Stimulated activated CD4-positive, alpha-beta T cell treated with anti-CD3 and anti-CD28 coated beads, Interleukin-15, amount 100 ng/mL, for 1 hour (primary cell): ENCODE results near the gene TAAR1.
"Not testable (repeated sequence)": the region's sequence is repeated elsewhere in the genome, so short reads cannot be mapped to it uniquely, and the experiment has no call there.

Experiments used
- DNase-seq, 2 donors: peaks; one replicate each; pipeline ENCODE4 v3.0.0-alpha.2; 2020; ENCODE audit warnings: low read depth in 1 of 2, low spot score in 1 of 2

The TAAR1 gene

GRCh38 chr6:132663661-132664060 lies 4.7 kb upstream of the TAAR1 start:
- no peak for DNase-seq

- no peak for DNase-seq
These were observed 2.9 kb upstream of the TAAR1 start for GRCh38 chr6:132661906-132662305.

GRCh38 chr6:132651062-132651461 lies 7.9 kb downstream of the TAAR1 start:
- no peak for DNase-seq

- DNase-seq, result no peak
These were observed 8.6 kb downstream of the TAAR1 start for GRCh38 chr6:132650429-132650828.

GRCh38 chr6:132648828-132649227 lies 10.2 kb downstream of the TAAR1 start:
- no peak for DNase-seq

- DNase-seq, result no peak
These were observed 10.6 kb downstream of the TAAR1 start for GRCh38 chr6:132648356-132648755.

- no peak for DNase-seq
These were observed 15.4 kb downstream of the TAAR1 start for GRCh38 chr6:132643547-132643946.

GRCh38 chr6:132637135-132637534 lies 21.8 kb downstream of the TAAR1 start:
- not testable (repeated sequence) for DNase-seq

- not testable (repeated sequence) for DNase-seq
These were observed 23.1 kb downstream of the TAAR1 start for GRCh38 chr6:132635906-132636305.

GRCh38 chr6:132635288-132635687 lies 23.7 kb downstream of the TAAR1 start:
- not testable (repeated sequence) for DNase-seq

- DNase-seq, result no peak
These were observed 24.2 kb downstream of the TAAR1 start for GRCh38 chr6:132634796-132635195.

GRCh38 chr6:132633362-132633761 lies 25.6 kb downstream of the TAAR1 start:
- DNase-seq, result no peak

GRCh38 chr6:132624175-132624574 lies 34.8 kb downstream of the TAAR1 start, which contains the start of gene TAAR2:
Gene TAAR2 (minus strand): TSS chr6:132624275. CDS start chr6:132624275, 0 bp downstream.
- no peak for DNase-seq

GRCh38 chr6:132623106-132623845 lies 35.7 kb downstream of the TAAR1 start:
- no peak for DNase-seq

- no peak for DNase-seq
These were observed 42.3 kb downstream of the TAAR1 start for GRCh38 chr6:132616677-132617076.

GRCh38 chr6:132614554-132614953 lies 44.4 kb downstream of the TAAR1 start:
- no peak for DNase-seq

GRCh38 chr6:132612449-132613108 lies 46.4 kb downstream of the TAAR1 start:
- DNase-seq, result no peak

GRCh38 chr6:132611616-132612015 lies 47.4 kb downstream of the TAAR1 start:
- DNase-seq, result no peak

GRCh38 chr6:132607544-132608233 lies 51.3 kb downstream of the TAAR1 start:
- DNase-seq, result no peak

GRCh38 chr6:132604635-132605152 lies 54.3 kb downstream of the TAAR1 start:
- DNase-seq, result no peak

GRCh38 chr6:132600900-132601299 lies 58.1 kb downstream of the TAAR1 start:
- DNase-seq, result not testable (repeated sequence)

GRCh38 chr6:132598473-132598872 lies 60.5 kb downstream of the TAAR1 start:
- no peak for DNase-seq
